K562 (cell line): Measurements from ENCODE around the gene SCO1. TPM values are rescaled to one million over a fixed set of nuclear protein-coding genes. Genes with fewer than 3 reads are reported as not detected.

ENCODE experiments used
- ATAC-seq: fragments of 200-7000 bp; cut with Tn5 transposase; 3 replicates; pipeline ENCODE4 v1.9.1; 2020; ENCODE audit warnings: moderate library complexity
- BruUV-seq: library from RNA; stranded (reverse); fragments of 400-500 nt; replicated peaks from 2 replicates; lab custom pipeline; 2021; lab: Mats Ljungman, UMichigan
- CTCF ChIA-PET: fragments of 300-600 bp; formaldehyde crosslinking; extraction: SDS; loops from one replicate; lab custom pipeline; 2021; ENCODE audit warnings: low intra/inter-chr PET ratio; lab: Yijun Ruan, JAX
- POLR2A ChIA-PET: fragments of 300-600, 350-650 bp; sonication (Branson Sonifier 250); formaldehyde crosslinking; extraction: SDS; loops from one replicate; lab custom pipeline; 2021; ENCODE audit warnings: antibody characterized with exemption, inconsistent platforms; lab: Yijun Ruan, JAX
- DNase-seq, 4 experiments: peaks; one replicate each; pipeline versions ENCODE4 v3.0.0 to v3.0.0-alpha.2; 2011 to 2018; ENCODE audit warnings: low spot score in 3 of 4, mixed read lengths in 3 of 4; ENCODE audit errors: extremely low read depth in 1 of 4
- FAIRE-seq: peaks from 2 replicates; lab custom pipeline; 2011; peaks lifted over from hg19 to GRCh38; lab: Jason Lieb, UNC
- H2AFZ ChIP-seq: 2 replicates; pipeline ENCODE4 v1.6.0; 2011; ENCODE audit warnings: low read depth, low read length, control low read depth, inconsistent platforms
- H3K27ac ChIP-seq: fragments of 200-600 bp; 3 replicates; pipeline ENCODE4 v1.8.0; 2011; ENCODE audit warnings: low read depth, mild to moderate bottlenecking, control low read depth, inconsistent platforms, low read length, moderate library complexity, mixed read lengths; ENCODE audit errors: extremely low read depth
- H3K27me3 ChIP-seq, 2 experiments: fragments of 300-600 bp in 1 of 2; 2 replicates in 1 of 2; 3 replicates in 1 of 2; pipeline versions ENCODE4 v1.6.0 to v1.8.0; 2011; ENCODE audit warnings: inconsistent platforms in 2 of 2, low read length in 2 of 2, mild to moderate bottlenecking in 1 of 2, mixed read lengths in 1 of 2, moderate library complexity in 1 of 2; ENCODE audit not compliant: control insufficient read depth in 2 of 2, insufficient read depth in 2 of 2
- H3K36me3 ChIP-seq: fragments of 300-600 bp; 3 replicates; pipeline ENCODE4 v1.8.0; 2011; ENCODE audit warnings: mild to moderate bottlenecking, low read length, inconsistent platforms; ENCODE audit not compliant: control insufficient read depth, insufficient read depth
- H3K4me1 ChIP-seq, 2 experiments: fragments of 200-600 bp in 1 of 2; replicated peaks in 1 of 2; 2 replicates in 1 of 2; 3 replicates in 1 of 2; pipeline versions ENCODE4 v1.5.1 to v1.8.0; 2011; ENCODE audit warnings: inconsistent platforms in 2 of 2, low read length in 2 of 2, mild to moderate bottlenecking in 1 of 2, mixed read lengths in 1 of 2, moderate library complexity in 1 of 2; ENCODE audit not compliant: control insufficient read depth in 2 of 2, insufficient read depth in 2 of 2
- H3K4me2 ChIP-seq: 2 replicates; pipeline ENCODE4 v1.6.1; 2011; ENCODE audit warnings: low read length, control low read depth, inconsistent platforms, mixed read lengths; ENCODE audit not compliant: insufficient read depth
- H3K4me3 ChIP-seq: fragments of 200-600 bp; sonication (generic), shearing (Covaris generic); 2 replicates; pipeline ENCODE4 v1.5.1; 2016; ENCODE audit warnings: control low read depth, inconsistent platforms
- H3K79me2 ChIP-seq: fragments of 200-600 bp; 3 replicates; pipeline ENCODE4 v1.8.0; 2011; ENCODE audit warnings: low read length, inconsistent platforms; ENCODE audit not compliant: control insufficient read depth, insufficient read depth
- H3K9ac ChIP-seq, 2 experiments: 2 replicates each; pipeline versions ENCODE4 v1.6.0 to v1.6.1; 2011; ENCODE audit warnings: low read depth in 2 of 2, low read length in 2 of 2, control low read depth in 1 of 2, inconsistent platforms in 1 of 2, mild to moderate bottlenecking in 1 of 2, mixed read lengths in 1 of 2; ENCODE audit not compliant: insufficient read depth in 1 of 2
- H3K9me1 ChIP-seq: one replicate; pipeline ENCODE4 v1.6.0; 2011; ENCODE audit warnings: inconsistent platforms, mild to moderate bottlenecking, low read length, moderate library complexity; ENCODE audit not compliant: control insufficient read depth, insufficient read depth
- H3K9me3 ChIP-seq: replicated peaks from 2 replicates; pipeline ENCODE4 v1.5.1; 2011; ENCODE audit warnings: low read depth, low read length, inconsistent platforms; ENCODE audit not compliant: control insufficient read depth, insufficient read depth
- H4K20me1 ChIP-seq: replicated peaks from 2 replicates; pipeline ENCODE4 v1.6.1; 2011; ENCODE audit warnings: low read length, inconsistent platforms, mixed read lengths; ENCODE audit not compliant: control insufficient read depth, insufficient read depth
- BACH1 ChIP-seq: fragments of 200-800 bp; sonication (Bioruptor generic); IDR thresholded peaks from 2 replicates; pipeline ENCODE4 v1.6.1; 2016; ENCODE audit warnings: missing genetic modification characterization, missing compliant biosample characterization
- DNMT1 ChIP-seq: fragments of 450-650 bp; IDR thresholded peaks from 2 replicates; pipeline ENCODE4 v1.6.1; 2016; ENCODE audit warnings: antibody characterized with exemption, mild to moderate bottlenecking
- MCM7 ChIP-seq, 2 experiments: fragments of 450-650 bp; IDR thresholded peaks; 2 replicates each; pipeline ENCODE4 v1.6.1; 2016 to 2018
- RBM15 ChIP-seq: fragments of 200-400 bp; formaldehyde crosslinking; IDR thresholded peaks from 2 replicates; pipeline ENCODE4 v1.6.1; 2018; ENCODE audit warnings: mild to moderate bottlenecking, low read length, moderate library complexity; ENCODE audit not compliant: insufficient read depth
- TCF3 ChIP-seq: sonication (generic); formaldehyde crosslinking; IDR thresholded peaks from 2 replicates; pipeline ENCODE4 v1.4.0; 2020; ENCODE audit warnings: mild to moderate bottlenecking, missing genetic modification reagents
- USF1 ChIP-seq: sonication (generic); formaldehyde crosslinking; IDR thresholded peaks from 2 replicates; pipeline ENCODE4 v1.9.0; 2022; ENCODE audit warnings: mild to moderate bottlenecking, missing genetic modification reagents
- ZNF785 ChIP-seq: fragments of 250-450 bp; sonication (Bioruptor Pico); IDR thresholded peaks from 2 replicates; pipeline ENCODE4 v1.4.0; 2020; ENCODE audit warnings: mild to moderate bottlenecking
- WGBS: fragments of 100-300 bp; shearing (Covaris generic); methylation state at CpG from one replicate; pipeline ENCODE4 v1.1.6; 2016; ENCODE audit warnings: low coverage, mixed read lengths; ENCODE audit not compliant: insufficient coverage; ENCODE audit errors: missing lambda C conversion rate; 5-methylcytosine and 5-hydroxymethylcytosine counted together
- in situ Hi-C: fragments of 300-500 bp; cut with MboI; formaldehyde crosslinking; loops from 4 replicates; pipeline ENCODE4 v1.15.0; 2018; ENCODE audit warnings: inconsistent platforms, mixed read lengths
- intact Hi-C: fragments of 100-400 bp; cut with micrococcal nuclease; formaldehyde crosslinking; loops from 2 replicates; pipeline ENCODE4 v1.14.2; 2022
- polyA plus RNA-seq, 8 experiments: library from polyadenylated mRNA; depleted of rRNA in 4 of 8; stranded (reverse) in 5 of 8; unstranded in 3 of 8; fragments of >200 nt; fragmentation: Nextera tagmentation in 2 of 8; fragmentation: Illumina TruSeq in 1 of 8; extraction: Ambion mirVana in 2 of 8; extraction: Trizol in 1 of 8; gene quantifications; 2 replicates each; pipeline versions ENCODE4 v1.2.1 to v1.2.3, GENCODE V29; 2011 to 2014; ENCODE audit warnings: inconsistent platforms in 1 of 8, missing spikeins in 1 of 8
- total RNA-seq, 7 experiments: library from RNA; depleted of rRNA in 6 of 7; stranded (reverse); fragments of >200 nt in 6 of 7; fragmentation: Illumina TruSeq in 2 of 7; extraction: Trizol in 2 of 7; gene quantifications; 2 replicates each; pipeline versions ENCODE4 v1.2.1 to v1.2.3, GENCODE V29; 2011 to 2021; ENCODE audit warnings: low replicate concordance in 1 of 7

Gene SCO1
- total and polyA plus RNA-seq, 9 of the 15 experiments (the other 6 are each of a cell fraction or from before 2014, with no cell fraction given) = 7.1 to 40.9 (median 22.1) TPM

DNA sequence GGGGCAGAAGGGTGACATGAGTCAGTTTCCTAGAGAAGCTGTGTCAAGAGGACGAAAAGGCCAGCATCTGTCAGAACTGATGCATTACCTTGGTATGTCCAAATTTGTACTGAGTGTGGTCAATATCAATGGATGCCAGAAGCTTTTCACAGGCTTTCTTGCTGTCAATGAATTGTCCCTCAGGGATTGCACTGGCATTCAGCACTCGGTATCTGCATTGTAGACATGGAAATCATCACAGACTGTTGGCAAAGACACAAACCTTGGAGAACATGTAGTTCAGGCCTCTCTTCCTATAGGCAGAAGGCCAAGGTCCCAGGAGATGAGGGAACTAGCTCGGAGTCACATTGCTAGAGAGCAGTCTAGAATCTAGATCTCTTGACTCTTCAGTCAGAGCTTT, 56.9 kb downstream of the SCO1 start:
- TF ChIP-seq RBM15 = no peak
- TF ChIP-seq MCM7 (IDR thresholded peaks at IDR 0.05) = no peak
- TF ChIP-seq DNMT1 = no peak
- TF ChIP-seq USF1 = no peak
- no peak for TF ChIP-seq TCF3 (CRISPR knock-in tag)
- no peak for TF ChIP-seq ZNF785 (CRISPR knock-in tag)
- no peak for TF ChIP-seq BACH1 (tag)
- WGBS = 0% methylated on average over 3 of the region's 3 CpGs
- peaks cover 0 to 6% of the 10 kb centered on the region in 2 experiments; a peak in 2 of 5 replicates for H3K27me3 ChIP-seq
- no peaks in the 10 kb centered on the region for H3K9me1 ChIP-seq
- ATAC-seq = no peak
- H2AFZ ChIP-seq = no peak overlapping the region
- no peaks in the 10 kb centered on the region for H3K9me3 ChIP-seq
- ChIA-PET POLR2A (no interaction called here), CTCF (no interaction called here)
- no peak for DNase-seq
- H4K20me1 ChIP-seq = no peaks in the 10 kb centered on the region
- H3K79me2 ChIP-seq = no peaks in the 10 kb centered on the region
- no TSS peak for BruUV-seq
- H3K9ac ChIP-seq = no peak overlapping the region
- H3K4me3 ChIP-seq = no peak overlapping the region
- no peaks in the 10 kb centered on the region for H3K36me3 ChIP-seq
- intact Hi-C loops (no loop called here), in situ Hi-C loops (loop anchor here (10.0 kb wide), 1 partner anchor 204 kb away; no protein-coding TSS in a partner anchor)
- no peak for FAIRE-seq
- H3K4me1 ChIP-seq = peaks cover 0 to 3% of the 10 kb centered on the region in 2 experiments; a peak in 2 of 5 replicates
- H3K27ac ChIP-seq = no peak overlapping the region
- no peak overlapping the region for H3K4me2 ChIP-seq
